ENCODE data around the gene PIGZ. TPM values are rescaled to one million over a fixed set of nuclear protein-coding genes. Genes with fewer than 3 reads are reported as not detected.
A peak's percentile ranks its signal among the peaks of the same experiment; 100 is the strongest.

Gene PIGZ
- total and polyA plus RNA-seq, 8 donors = 1.2 to 125 (median 5.4) TPM

DNA sequence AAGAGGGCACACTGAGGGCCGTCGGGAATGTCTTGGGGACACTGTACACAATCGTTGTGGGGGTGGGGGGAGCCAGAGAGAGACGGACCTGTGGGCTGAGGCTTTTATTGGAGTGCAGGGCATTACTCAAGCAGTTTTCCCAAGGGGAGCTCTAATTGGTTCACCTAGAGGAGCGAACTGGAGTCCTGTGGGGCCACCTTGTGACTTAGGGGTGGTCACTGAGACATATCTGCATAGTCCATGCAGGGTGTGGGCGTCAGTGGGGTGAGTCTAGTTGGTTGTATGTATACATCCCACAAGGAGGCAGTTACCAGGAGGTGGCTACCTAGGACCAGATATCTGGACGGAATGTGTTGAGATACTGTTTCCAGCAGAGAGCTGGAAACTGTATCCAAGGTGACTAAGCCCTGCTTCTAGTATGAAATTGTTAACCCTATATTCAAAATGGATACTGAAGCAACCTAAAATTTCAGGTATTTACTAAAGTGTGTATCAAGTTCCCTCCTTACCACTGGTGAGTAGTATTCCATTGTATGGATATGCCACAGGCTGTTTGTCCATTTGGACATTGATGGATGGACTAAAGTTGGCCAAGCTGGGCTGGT, 2.6 kb upstream of the PIGZ start:
- no peak for DNase-seq
- H3K4me1 ChIP-seq = peaks cover 7 to 37% (median 25%) of the 10 kb centered on the region in 4 donors
- TF ChIP-seq EP300 (IDR thresholded peaks at IDR 0.05) = no peak
- no peak for TF ChIP-seq POLR2A (IDR thresholded peaks at IDR 0.05)
- no peak for TF ChIP-seq CTCF (IDR thresholded peaks at IDR 0.05)
- TF ChIP-seq POLR2AphosphoS5 (IDR thresholded peaks at IDR 0.05) = no peak
- H3K36me3 ChIP-seq = peaks cover 0 to 5% (median under 1%) of the 10 kb centered on the region in 4 donors
- no peak overlapping the region for H3K27ac ChIP-seq
- H3K27me3 ChIP-seq = no peaks in the 10 kb centered on the region
- H3K9me3 ChIP-seq = no peaks in the 10 kb centered on the region
- 73 to 82% (median 79%) methylated on average over 7 of the region's 7 CpGs for WGBS, 5 donors
- intact Hi-C loops (cut with DNase I; ENCODE audit: low total_unique reads) = no loop called here
- no peak overlapping the region for H3K4me3 ChIP-seq

- Histone ChIP-seq H3K36me3 (peaks cover 0 to 10% (median 3%) of the 10 kb centered on the region in 4 donors), H3K9me3 (no peaks in the 10 kb centered on the region), H3K27me3 (no peaks in the 10 kb centered on the region), H3K27ac (no peak overlapping the region), H3K4me3 (no peak overlapping the region), H3K4me1 (peaks cover 7 to 42% (median 25%) of the 10 kb centered on the region in 4 donors)
- TF ChIP-seq EP300 (IDR thresholded peaks at IDR 0.05) (no peak), POLR2AphosphoS5 (IDR thresholded peaks at IDR 0.05) (no peak), POLR2A (IDR thresholded peaks at IDR 0.05) (no peak), CTCF (IDR thresholded peaks at IDR 0.05) (no peak)
- 73 to 82% (median 76%) methylated on average over 15 of the region's 15 CpGs for WGBS, 5 donors
- DNase-seq = no peak
- intact Hi-C loops (cut with DNase I; ENCODE audit: low total_unique reads) = no loop called here
Measured at GRCh38 chr3:196970547-196971093, 2.0 kb upstream of the PIGZ start.

- Histone ChIP-seq H3K9me3 (no peaks in the 10 kb centered on the region), H3K4me1 (peaks cover 7 to 42% (median 25%) of the 10 kb centered on the region in 4 donors), H3K27me3 (no peaks in the 10 kb centered on the region), H3K36me3 (peaks cover 0 to 10% (median 5%) of the 10 kb centered on the region in 4 donors), H3K27ac (peak overlapping the region; percentile 76 to 87 (median 82)), H3K4me3 (peak overlapping the region; percentile 78 to 97 (median 86))
- DNase-seq = peak; percentile 69 to 89
- peak in 4 of 7 experiments; percentile 25 to 95 (median 89) for TF ChIP-seq CTCF (IDR thresholded peaks at IDR 0.05)
- no peak for TF ChIP-seq POLR2A (IDR thresholded peaks at IDR 0.05)
- TF ChIP-seq POLR2AphosphoS5 (IDR thresholded peaks at IDR 0.05) = peak in 1 of 3 donors; percentile 27
- TF ChIP-seq EP300 (IDR thresholded peaks at IDR 0.05) = no peak
- intact Hi-C loops (cut with DNase I; ENCODE audit: low total_unique reads) = loop anchor here (10.0 kb wide), 1 partner anchor 135 kb away; no protein-coding TSS in a partner anchor
- 9 to 29% (median 12%) methylated on average over 27 to 100 of the region's 100 CpGs for WGBS, 5 donors
Measured at GRCh38 chr3:196969660-196970546, 1.3 kb upstream of the PIGZ start.

DNA sequence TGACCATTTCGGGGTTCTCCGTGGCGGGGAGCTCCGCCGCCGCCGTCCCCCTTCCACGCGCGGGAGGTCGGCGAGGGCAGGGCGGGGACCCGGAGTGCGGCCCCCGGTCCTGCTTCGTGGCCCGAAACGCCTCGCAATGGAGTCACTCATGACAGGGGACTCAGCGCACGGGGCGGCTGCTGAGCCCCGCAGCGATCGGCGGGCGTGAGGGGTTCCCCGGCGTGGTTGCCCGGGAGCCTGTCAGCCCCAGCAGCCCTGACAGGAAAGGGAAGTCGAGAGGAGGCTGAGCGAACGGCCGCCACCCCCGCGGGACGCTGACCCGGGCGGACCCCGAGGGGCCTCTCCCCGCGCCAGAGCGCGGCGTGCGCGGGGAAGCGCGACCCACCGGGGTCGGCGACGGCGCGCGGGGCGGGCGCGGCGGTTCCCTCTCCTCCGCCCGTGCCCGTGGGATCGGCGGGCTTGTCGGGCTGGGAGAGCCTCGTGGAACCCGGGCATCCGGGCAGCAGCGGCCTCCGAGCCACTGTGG, 564 bp upstream of the PIGZ start:
- WGBS, 5 donors = 0 to 1% (median 1%) methylated on average over 38 to 72 of the region's 72 CpGs
- DNase-seq = peak in 1 of 2 donors; percentile 66
- no peaks in the 10 kb centered on the region for H3K9me3 ChIP-seq
- intact Hi-C loops (cut with DNase I; ENCODE audit: low total_unique reads) = loop anchor here (10.0 kb wide), 1 partner anchor 134 kb away; no protein-coding TSS in a partner anchor
- H3K4me1 ChIP-seq = peaks cover 7 to 42% (median 25%) of the 10 kb centered on the region in 4 donors
- H3K27me3 ChIP-seq = no peaks in the 10 kb centered on the region
- TF ChIP-seq POLR2AphosphoS5 (IDR thresholded peaks at IDR 0.05) = no peak
- no peak for TF ChIP-seq CTCF (IDR thresholded peaks at IDR 0.05)
- no peak for TF ChIP-seq EP300 (IDR thresholded peaks at IDR 0.05)
- TF ChIP-seq POLR2A (IDR thresholded peaks at IDR 0.05) = no peak
- peak overlapping the region; percentile 76 to 87 (median 82) for H3K27ac ChIP-seq
- peak overlapping the region; percentile 78 to 97 (median 86) for H3K4me3 ChIP-seq
- peaks cover 0 to 10% (median 5%) of the 10 kb centered on the region in 4 donors for H3K36me3 ChIP-seq
